GM18867 (cell line): Measurements from ENCODE around the gene CPLX4.

Experiments
- ATAC-seq: cut with Tn5 transposase; IDR thresholded peaks from one replicate; pipeline ENCODE4 v1.9.1; 2021; ENCODE audit warnings: mild to moderate bottlenecking, moderate library complexity; ENCODE audit not compliant: unreplicated experiment

CPLX4 gene

DNA sequence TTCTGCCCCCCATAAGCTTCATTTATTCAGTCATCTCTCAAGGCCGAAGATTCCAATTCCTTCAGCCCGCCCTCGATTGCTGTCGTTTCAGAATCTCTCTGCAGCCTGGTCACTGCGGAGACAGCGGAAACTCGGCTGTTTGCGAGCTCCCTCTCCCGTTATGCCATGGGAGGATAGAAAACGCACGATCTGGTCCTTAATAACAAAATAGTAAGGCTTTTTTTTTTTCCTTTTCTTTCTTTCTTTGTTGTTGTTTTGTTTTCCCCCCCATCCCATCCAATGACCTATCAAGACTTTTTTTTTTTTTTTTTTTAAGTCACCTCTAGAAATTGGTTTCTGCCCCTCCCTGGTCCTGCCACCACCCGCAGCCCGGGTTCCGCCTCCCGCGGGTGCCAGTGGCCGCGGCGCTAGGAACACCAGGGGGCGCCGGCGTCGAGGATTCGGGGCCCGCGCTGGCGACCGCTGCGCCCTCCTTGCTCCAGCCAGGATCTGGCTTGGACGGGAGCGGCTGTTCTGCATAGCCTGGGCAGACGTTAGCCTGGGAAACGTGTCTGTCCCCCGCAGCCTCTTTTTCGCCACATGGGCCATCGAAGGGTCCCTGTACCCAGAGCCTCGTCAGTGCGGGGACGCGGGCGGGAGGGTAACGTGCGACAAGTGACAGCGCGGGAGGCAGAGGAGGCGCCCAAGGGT lies 10.1 kb downstream of the CPLX4 start:
- ATAC-seq: peak; percentile 93

DNA sequence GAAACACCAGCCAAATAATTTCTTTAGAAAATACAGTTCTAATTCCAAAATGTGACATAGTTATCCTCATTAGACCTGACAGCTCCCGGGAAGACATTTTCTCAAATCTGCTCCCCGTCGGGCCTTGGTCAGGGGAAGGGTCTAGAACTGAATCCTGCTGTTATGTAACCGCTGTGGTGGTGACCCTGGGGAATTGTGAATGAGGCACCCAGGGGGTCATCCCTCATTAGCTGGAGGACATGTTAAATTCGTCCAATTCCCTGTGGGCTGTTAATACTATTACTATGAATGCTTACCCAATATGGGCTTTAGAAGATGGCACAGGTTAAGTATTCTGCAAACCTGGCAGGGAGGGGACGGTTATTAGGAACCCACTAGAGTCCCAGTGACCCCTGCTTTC lies 11.8 kb downstream of the CPLX4 start:
- ATAC-seq: no peak

DNA sequence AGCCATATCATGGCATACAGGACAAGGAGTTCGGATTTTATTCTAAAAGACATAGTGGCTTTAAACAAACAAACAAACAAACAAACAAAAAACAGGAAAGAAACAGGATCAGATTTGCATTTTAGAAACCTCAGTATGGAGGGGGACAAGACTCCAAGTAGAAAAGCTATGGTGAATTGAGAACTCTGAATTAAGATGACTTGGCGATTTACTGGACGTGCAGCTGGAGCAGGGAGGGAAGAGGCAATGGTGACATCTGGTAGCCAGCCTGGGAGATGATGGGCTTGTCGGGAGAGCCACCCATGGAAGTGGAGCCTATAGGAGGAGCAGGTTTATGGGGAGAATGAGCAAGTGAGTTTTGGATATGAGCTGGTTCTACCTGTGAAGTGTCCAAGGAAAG lies 13.2 kb downstream of the CPLX4 start:
- ATAC-seq: no peak

DNA sequence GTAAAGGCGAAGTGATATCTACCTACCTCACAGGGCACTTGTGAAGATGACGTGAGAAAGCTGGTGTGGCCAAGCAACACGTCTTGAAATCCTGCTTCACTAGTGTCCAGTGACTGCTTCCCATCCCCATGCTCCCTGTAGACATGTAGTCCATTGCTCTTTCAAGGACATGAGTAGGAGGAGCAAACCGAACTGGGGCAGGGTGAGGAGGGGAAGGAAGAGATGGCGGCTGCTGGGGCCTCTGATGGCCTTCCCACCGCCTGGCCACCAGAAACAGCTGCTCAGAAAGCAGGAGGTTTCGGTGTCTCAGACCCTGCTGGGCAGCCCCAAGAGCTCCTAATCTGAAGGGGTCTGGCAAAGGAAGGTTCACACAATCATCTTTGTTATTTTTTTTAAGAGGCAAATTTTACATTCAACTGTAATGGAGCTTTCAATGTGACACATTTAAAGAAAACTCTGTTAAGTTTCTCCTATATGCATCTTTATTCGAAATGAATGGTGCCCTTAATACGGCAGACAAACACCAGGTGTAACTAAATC lies 14.7 kb downstream of the CPLX4 start:
- no peak for ATAC-seq

DNA sequence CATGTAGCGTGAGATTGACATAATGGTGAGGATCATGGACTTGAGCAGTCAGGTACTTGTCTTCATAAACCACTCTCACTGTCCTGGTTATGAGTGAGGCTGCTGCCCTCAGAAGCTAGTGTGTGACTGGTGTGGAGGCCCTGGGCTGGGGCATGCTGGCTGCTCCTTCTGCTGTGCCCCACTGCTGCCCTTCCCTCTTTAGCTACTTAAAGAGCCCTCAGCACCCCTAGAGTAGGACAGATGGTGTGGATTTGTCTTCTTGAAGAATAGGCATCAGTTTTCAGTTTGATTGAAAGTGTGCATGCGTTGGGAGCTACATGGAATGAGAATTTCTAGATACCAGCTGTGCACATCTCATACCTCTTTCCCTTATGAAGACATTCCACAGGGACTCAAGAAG lies 15.4 kb downstream of the CPLX4 start:
- ATAC-seq: no peak

DNA sequence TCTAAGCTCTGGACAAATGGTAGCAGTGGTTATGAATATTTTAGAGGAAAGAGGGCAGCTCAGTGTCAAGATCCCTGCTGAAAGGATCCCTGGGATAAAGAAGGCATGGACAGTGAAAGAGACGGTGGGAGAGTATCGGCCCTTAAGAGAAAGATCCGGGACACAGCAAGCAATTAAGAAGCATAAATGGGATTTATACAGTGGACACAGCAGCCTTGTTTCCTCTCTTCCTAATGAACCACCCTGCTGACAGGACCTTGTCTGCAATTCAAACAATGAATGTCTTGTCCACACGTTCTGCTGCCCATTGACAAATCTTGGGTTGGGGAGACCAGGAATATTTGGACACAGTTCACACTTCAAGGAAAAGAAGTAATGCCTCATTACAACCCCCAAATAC lies 16.5 kb downstream of the CPLX4 start:
- ATAC-seq: no peak

DNA sequence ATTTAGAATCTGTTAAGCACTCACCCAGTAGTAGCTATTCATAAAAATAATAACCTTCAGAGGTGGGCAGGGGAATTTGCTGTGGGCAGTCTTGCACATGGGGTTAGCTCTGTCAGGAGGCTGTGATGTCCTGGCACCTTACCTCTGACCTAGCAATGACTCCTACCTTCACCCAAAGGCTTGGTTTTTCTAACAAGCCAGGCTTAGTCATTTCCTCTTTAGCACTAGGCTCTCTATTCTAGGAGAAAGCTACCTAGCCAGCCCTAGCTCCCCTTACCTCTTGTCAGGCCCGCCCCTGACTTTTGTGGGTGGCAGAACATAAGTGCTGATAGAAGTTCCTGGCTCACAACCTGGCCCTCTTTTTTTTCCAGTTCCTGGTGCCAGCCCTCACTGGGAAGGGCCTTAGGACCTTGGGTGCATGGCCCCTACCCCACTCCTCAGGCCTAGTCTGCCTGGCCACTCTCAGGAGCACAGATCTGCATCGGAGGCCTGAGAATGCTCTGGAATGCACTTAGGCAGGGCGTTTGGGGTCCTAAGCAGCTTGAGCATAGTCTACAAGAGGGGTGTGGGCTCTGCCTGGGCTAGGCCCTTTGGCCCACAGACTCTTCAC lies 17.7 kb downstream of the CPLX4 start:
- ATAC-seq: no peak

DNA sequence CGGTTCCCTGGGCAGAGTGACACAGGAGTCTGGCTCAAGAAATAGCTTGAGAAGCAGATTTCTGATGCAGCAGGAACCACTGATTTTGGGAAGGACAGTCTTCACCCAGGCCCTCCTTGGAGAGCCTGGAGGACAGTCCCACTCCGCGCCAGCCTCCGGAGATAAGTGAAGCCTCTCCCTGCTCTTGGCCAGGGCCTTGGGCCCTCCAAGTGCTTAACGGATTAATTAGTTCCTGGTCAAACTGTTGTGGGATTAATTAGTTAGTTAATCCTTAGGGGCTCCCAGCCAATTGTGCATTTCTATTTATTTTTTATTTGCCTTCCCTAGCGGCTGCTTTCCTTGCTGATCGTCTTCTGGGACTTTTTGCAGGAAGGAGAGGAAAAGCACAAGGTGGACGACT lies 19.6 kb downstream of the CPLX4 start:
- ATAC-seq: no peak

DNA sequence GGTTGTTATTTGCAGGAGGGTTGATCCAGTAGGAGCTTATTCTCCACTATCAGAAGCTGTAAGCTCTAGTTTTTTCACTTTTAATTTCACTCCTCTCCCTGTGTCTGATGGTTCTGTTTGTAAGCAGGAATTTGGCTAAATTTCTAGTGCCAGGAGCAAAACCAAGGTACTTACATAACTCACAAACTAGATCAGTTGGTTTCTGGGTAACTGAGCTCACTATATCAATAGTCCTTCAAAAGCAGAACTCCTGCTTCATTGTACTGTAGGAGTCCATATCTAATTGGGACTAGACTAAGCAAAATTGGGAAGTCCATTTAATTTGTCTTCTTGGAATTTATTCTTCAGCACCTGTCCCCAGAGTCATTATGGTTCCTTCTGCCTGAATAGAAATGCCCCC lies 25.1 kb downstream of the CPLX4 start:
- ATAC-seq: no peak

DNA sequence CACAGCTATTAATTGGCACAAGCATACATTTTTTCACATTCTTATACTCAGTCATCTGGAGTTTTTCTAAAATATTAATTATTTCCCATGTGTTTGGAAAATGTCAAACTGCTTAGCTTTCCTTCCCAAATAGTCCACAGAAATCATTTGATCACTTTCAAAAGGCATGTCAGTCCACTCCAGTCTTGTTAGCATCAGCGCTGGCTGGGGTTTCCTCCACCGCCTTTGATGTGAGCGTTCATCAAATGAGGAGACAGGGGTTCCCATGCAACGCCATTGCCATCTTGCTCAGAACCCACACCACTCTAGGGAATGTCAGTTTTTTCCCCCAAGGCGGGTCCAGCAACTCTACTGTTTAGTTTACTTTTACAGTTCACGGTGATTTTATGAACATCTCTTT lies 32.1 kb downstream of the CPLX4 start:
- no peak for ATAC-seq

DNA sequence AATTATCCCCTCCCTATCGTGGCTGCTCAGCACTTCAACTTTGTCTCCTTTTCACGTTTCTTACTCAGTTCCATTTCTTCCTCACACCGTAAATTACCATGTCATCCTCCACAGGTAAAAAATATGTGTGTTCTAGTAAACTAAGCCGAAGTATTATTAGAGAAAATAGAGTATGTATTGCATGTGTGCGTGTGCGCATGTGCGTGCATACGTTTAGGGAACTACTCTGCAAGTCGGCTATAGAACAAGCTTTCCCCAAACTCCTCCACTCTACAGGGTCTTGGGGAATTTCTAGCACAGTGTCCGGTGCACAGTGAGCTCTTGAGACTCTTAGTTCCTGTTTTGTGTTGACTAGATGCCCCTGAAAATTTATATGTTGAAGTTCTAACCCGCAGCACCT lies 36.1 kb downstream of the CPLX4 start:
- no peak for ATAC-seq

DNA sequence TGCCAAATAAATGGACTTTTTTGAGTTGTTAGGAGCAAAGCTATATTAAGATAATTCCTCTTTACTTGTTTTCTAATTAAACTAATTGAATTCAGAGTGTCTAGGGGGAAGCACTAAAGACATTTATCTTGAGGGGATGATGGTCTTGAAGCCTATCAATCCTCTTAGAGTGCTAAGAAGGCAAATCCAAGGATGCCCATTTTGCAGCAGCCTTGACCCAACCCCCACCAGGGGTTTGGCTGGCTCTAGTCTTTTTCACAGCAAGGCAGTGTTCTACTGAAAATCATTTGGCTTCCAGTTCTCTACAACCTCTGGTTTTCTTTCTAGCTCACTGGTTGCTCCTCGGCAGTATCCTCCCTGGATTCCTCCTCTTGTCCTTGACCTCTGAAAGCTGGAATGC lies 38.7 kb downstream of the CPLX4 start:
- ATAC-seq: no peak

DNA sequence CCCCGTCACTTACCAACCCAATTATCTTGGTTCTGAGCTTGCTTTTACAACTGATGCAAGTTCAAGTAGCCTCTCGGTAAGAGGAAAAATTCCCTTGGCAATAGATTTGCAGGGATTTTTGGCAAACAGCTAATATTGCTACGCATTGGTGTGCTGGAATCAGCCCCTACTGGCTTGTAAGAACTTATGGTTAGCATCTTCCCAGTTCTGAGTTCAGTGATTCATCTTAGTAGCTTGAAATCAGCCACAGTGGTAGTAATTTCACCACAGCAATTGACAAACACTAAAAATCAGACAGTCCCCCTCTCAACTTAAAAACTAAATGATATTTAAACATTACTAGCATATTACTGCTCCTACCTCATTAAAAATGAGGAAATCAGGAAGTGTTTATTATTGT lies 39.3 kb downstream of the CPLX4 start:
- ATAC-seq: no peak

DNA sequence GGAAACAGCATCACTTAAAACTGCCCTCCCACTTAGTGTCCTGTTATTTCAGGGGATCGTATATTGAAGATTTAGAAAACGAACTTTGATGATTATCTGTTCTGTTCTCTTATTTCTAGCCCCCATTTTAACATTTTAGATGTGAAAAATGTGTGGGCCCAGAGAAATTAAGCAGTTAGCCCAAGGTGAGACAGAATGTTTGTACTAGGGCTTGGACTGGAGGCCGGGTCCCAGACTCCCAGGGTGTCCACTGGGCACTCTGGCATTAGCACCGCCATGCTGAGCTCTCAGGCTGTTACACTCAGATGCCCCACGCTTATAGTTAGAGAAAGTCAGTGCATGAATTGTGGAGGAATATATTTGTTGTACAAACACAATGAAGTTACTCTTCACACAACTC lies 39.7 kb downstream of the CPLX4 start:
- no peak for ATAC-seq

DNA sequence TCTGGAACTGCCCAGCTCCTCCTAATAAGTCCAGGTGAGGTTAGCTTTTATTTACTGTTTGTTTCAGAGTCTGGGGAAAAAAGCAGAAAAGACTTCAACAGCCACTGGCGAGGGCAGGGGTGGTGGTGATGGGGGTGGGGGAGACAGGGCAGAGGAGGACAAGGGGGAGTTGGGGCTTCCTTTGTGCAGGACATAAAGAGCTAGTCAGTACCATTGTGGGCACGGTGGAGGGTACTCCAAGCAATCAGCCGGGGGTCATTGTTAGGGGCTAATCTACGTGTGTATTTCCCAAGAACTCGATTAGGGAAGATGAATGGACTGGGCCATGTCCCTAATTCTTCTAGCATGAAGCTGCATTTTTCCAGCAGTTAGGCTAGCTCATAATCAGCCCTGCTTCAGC lies 42.4 kb downstream of the CPLX4 start:
- no peak for ATAC-seq

DNA sequence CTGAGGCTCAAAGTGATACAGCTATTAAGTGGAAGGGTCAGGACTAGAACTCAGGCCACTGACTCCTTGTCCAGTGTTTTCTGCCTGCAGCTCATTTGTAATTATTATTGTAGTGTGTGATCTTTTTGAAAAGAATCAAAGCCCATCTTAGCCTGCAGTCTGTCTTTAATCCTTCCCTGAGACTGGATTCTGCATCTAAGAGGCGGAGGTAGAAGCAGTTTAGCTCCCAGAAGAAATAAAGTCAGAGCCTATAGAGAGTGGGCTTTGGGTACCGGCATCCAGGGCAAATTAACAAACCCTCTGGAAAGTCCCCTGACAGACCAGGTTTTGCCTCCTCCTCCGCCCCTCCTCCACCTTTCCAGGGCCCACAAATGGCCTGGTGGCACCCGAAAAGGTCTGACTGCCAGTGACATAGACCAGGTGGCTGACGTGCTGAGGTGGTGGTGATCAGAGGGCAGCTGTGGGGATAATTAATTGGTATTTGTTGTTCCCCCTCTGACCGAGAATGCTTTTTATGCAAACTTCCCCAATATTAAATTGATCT lies 43.0 kb downstream of the CPLX4 start:
- no peak for ATAC-seq

DNA sequence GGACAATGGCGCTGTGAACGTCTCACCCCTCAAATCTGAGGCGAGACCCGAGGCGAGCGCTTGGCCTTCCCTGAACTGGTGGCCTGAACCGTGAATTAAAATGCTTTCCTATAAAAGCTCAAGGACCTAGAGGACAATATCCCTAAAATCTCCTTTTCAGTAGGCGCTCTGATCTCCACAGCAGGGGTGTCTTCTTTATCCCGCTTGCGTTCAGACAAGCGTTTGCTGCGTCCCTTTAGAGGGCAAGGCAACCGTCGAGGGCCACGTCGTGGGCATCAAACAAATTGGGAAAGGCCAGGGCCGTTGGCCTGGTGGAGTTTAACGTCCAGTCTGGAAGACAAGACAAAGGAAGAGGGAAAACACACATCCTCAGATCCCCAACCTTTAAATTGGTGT lies 43.9 kb downstream of the CPLX4 start:
- no peak for ATAC-seq

DNA sequence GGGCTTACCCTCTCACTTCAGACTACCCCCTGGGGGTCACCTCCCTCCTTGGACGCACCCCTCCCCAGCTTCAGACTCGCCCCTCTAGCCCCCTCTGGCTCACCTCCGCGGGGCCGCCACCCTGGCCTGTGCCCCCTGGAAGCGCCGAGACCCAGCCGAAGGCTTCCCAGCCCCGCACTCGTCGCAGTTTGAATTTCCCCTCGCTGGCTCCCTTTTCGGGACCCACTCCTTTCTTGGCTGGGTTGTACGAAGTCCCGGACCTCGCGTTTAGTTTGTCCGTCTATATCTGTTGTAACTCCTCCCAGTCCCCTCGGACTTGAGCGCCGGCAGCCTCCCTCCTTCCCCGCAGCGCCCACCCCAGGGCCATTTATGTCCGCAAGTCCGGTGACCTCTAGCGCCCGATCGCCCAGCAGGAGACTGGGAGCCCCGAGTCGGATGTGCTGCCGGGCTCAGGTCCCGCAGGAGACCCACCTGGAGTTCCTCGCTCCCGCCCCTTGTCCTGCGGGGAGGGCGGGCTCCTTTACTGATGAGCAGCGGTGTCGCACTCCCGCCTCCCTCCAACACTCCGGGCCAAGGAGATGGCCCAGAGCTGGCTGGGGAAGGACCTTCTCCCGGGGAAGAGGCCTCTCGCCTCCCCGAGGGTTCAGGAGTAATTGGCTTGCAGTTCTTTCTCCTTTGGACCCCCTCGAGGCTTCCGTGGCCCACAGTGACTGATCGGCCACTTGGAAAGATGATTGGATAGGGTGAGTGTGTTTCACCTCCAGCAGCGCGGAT lies 44.5 kb downstream of the CPLX4 start:
- ATAC-seq: no peak

DNA sequence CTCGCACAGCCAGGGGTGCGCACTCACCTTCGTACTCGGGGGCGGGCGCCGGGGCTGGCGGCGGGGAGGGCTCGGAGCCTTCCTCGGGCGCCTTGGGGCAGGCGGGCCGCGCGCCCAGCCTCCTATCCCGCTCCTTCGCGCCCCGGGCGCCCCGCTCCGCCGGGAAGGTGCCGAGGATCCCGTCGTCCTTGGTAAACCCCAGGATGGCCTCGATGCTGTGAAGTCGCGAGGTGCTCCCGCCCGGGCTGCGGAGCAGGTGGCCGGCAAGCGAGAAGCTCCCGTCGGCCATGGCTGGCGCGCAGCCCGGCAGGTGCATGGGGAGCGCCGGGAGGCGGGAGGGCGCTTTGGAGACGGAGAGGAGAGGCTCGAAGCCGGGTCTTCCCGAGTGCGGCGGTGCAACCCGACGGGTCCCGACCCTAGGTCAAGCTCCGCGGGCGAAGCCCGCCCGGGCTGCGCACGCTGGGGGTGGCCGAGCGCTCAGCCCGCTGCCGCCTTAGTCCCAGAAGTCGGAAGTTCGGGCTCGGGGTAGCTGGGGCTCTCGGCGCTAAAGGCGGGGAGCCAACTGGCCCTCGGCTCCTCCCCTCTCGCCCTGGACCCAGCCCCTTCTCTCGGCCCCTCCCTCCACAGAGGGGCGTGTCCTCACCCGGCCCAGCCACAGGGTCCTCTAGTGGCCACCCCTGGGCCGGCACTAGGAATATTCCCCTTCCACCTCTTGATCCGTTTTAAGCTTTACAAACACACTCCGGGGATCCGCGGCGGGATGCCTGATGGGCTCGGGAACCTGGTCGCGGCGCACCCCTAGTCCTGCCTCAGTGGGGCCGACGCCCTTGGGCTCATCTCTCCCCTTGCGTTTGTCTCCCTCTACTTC lies 45.3 kb downstream of the CPLX4 start, which contains the start of gene RAX:
TSS of gene RAX (minus strand) at position 564 of the 868 bp plus-strand sequence. CDS start at position 316, 248 bp downstream.
- ATAC-seq: no peak

DNA sequence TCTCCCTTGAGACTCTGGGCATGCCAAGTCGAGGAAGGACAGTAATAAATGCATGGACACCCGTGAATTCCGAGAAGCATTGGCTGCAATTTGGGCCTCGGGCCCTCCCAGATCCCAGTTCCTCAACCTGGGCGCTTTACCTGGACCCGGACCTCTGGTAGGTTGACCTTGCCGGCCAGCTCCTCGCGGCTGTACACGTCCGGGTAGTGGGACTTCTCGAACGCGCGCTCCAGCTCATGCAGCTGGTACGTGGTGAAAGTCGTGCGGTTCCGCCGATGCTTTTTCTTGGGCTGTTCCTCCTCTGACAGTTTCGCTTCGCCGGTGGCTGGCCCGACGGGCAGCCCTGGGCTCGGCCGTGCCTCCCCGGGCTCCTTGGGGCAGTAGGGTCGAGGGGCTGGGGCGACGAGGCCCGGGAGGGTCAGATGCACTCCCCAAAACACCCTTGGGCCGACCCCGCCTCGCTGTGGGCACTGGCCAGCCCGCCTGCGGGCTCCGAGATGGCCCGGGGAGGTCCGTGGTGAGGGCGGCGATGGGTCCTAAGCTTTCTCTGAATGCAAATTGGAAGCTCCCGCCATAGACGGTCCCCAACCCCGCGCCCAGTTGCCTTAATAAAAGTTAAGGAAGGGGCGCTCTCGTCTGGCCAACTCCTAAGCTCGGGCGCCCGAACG lies 46.1 kb downstream of the CPLX4 start:
- no peak for ATAC-seq
